GM23338 (cell line): ENCODE results near the gene CD86.

ENCODE experiments used
- CTCF ChIP-seq, 2 experiments: fragments of 200-600 bp in 1 of 2; sonication (generic) in 1 of 2; conservative IDR thresholded peaks; 2 replicates each; pipeline versions ENCODE4 v1.5.1 to v1.6.1; 2016 to 2017; ENCODE audit warnings: antibody characterized with exemption in 2 of 2, low read depth in 2 of 2, mild to moderate bottlenecking in 2 of 2, moderate library complexity in 1 of 2
- EZH2 ChIP-seq: fragments of 200-600 bp; sonication (generic); IDR thresholded peaks from one replicate; pipeline ENCODE4 v1.8.0; 2017; ENCODE audit warnings: antibody characterized with exemption, mild to moderate bottlenecking, low read depth; ENCODE audit not compliant: unreplicated experiment
- EZH2phosphoT487 ChIP-seq: fragments of 200-600 bp; sonication (generic); IDR thresholded peaks from one replicate; pipeline ENCODE4 v1.8.1; 2018; ENCODE audit warnings: antibody characterized with exemption; ENCODE audit not compliant: unreplicated experiment
- JUNB ChIP-seq: IDR thresholded peaks from one replicate; pipeline ENCODE4 v1.6.1; 2016; ENCODE audit warnings: antibody characterized with exemption; ENCODE audit not compliant: unreplicated experiment
- NANOG ChIP-seq: IDR thresholded peaks from 2 replicates; pipeline ENCODE4 v1.6.1; 2016; ENCODE audit warnings: antibody characterized with exemption, borderline replicate concordance
- POLR2AphosphoS5 ChIP-seq: IDR thresholded peaks from 2 replicates; pipeline ENCODE4 v1.6.1; 2016; ENCODE audit warnings: antibody characterized with exemption, low read depth
- STAT1 ChIP-seq: IDR thresholded peaks from one replicate; pipeline ENCODE4 v1.6.1; 2016; ENCODE audit warnings: antibody characterized with exemption; ENCODE audit not compliant: unreplicated experiment
- ZNF331 ChIP-seq: fragments of 250-450 bp; sonication (Bioruptor Pico); IDR thresholded peaks from 2 replicates; pipeline ENCODE4 v1.5.0; 2020; ENCODE audit warnings: low read depth, mild to moderate bottlenecking, moderate library complexity
- TF ChIP-seq, protein P1 (sequence below): IDR thresholded peaks from one replicate; pipeline ENCODE4 v1.6.1; 2018; ENCODE audit warnings: antibody characterized with exemption; ENCODE audit not compliant: unreplicated experiment

DNA sequence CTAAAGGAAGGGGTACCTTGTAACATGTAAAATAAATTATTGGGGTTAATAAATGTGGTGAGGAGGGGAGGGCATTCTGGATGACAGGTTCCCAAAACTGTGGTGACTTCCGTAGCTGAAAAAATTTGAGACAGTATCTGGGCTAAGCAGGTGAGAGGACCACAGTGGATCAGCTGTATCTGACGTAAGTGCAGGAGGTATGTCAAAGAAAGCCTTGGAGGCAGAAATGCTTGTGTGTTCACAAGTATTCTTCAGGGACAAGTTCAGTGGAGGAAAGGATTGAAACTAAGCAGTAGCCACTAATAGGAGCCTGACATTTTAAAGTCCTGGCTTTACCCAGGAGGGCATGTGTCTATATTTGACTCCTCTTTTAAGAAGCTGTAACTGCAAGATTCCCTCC, 52.0 kb downstream of the CD86 start:
- no peak for TF ChIP-seq POLR2AphosphoS5
- TF ChIP-seq CTCF (conservative IDR thresholded peaks at IDR 0.05; ENCODE audit: low read depth in 2 of 2) = no peak
- TF ChIP-seq EZH2phosphoT487 = no peak
- no peak for TF ChIP-seq EZH2
- TF ChIP-seq STAT1 = no peak
- no peak for TF ChIP-seq JUNB
- TF ChIP-seq, protein P1, sequence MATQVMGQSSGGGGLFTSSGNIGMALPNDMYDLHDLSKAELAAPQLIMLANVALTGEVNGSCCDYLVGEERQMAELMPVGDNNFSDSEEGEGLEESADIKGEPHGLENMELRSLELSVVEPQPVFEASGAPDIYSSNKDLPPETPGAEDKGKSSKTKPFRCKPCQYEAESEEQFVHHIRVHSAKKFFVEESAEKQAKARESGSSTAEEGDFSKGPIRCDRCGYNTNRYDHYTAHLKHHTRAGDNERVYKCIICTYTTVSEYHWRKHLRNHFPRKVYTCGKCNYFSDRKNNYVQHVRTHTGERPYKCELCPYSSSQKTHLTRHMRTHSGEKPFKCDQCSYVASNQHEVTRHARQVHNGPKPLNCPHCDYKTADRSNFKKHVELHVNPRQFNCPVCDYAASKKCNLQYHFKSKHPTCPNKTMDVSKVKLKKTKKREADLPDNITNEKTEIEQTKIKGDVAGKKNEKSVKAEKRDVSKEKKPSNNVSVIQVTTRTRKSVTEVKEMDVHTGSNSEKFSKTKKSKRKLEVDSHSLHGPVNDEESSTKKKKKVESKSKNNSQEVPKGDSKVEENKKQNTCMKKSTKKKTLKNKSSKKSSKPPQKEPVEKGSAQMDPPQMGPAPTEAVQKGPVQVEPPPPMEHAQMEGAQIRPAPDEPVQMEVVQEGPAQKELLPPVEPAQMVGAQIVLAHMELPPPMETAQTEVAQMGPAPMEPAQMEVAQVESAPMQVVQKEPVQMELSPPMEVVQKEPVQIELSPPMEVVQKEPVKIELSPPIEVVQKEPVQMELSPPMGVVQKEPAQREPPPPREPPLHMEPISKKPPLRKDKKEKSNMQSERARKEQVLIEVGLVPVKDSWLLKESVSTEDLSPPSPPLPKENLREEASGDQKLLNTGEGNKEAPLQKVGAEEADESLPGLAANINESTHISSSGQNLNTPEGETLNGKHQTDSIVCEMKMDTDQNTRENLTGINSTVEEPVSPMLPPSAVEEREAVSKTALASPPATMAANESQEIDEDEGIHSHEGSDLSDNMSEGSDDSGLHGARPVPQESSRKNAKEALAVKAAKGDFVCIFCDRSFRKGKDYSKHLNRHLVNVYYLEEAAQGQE = no peak
- no peak for TF ChIP-seq NANOG
- no peak for TF ChIP-seq ZNF331 (CRISPR knock-in tag)
